Fibroblast of mammary gland (primary cell): ENCODE measurements around the gene ORC4.

Source experiments
- DNase-seq: peaks from one replicate; pipeline ENCODE4 v3.0.0-alpha.2; 2010; ENCODE audit warnings: low read depth
- H3K4me3 ChIP-seq: 2 replicates; pipeline ENCODE4 v1.5.1; 2011; ENCODE audit warnings: low read depth, mild to moderate bottlenecking, low read length, moderate library complexity; ENCODE audit not compliant: control insufficient read depth
- TF ChIP-seq, protein P1 (sequence below): conservative IDR thresholded peaks from 2 replicates; pipeline ENCODE4 v1.5.1; 2011; ENCODE audit warnings: low read depth, low read length, inconsistent platforms; ENCODE audit not compliant: control insufficient read depth, insufficient read depth

Gene ORC4

DNA sequence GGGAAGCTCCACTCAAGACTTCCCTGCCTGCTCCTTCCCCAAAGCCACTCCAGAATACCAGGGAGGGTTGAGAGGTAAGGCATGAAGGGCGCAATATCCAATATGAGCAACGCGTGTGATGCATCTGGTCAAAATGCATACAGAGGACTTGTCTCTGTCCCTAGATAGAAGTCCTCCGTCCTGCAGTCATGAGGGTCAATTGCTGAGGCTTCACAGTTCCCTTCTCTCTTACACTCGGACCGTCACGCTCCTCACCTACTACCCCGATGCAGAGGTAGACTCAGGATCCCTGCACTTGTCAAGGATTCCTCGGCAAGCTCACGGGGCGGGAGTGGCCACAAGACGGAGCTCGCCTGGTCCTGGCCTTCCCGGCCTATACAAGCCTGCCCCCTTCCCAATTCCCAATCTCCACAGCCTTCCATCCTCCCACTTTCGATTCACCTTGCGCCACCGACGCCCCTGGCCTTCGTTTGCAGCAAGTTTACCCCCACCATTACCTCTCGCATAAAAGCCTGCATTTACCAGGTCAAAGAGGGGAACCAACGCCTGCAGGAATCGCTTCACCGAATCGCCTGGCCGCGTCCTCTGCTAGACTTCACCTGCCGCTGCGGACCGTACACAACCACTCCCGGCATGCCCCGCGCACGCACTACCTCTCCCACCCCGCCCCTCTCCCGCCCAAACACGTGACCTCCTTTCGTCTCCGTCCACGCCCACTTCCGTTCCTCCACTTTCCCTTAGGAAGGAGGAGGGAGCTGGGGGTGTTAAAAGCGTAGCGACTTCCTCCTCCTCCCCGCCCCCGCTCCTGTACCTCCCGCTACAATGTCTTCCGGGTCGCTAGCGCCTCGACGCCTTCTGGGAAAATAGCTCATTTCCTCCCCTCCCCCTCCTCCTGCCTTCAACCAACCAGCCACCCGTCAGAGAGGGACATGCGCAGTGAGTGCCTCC, at the start of gene ORC4:
ORC4 (minus strand) TSS at position 627 of the 948 bp plus-strand sequence. CDS start 44,779 bp downstream, outside the sequence.
- TF ChIP-seq, protein P1, sequence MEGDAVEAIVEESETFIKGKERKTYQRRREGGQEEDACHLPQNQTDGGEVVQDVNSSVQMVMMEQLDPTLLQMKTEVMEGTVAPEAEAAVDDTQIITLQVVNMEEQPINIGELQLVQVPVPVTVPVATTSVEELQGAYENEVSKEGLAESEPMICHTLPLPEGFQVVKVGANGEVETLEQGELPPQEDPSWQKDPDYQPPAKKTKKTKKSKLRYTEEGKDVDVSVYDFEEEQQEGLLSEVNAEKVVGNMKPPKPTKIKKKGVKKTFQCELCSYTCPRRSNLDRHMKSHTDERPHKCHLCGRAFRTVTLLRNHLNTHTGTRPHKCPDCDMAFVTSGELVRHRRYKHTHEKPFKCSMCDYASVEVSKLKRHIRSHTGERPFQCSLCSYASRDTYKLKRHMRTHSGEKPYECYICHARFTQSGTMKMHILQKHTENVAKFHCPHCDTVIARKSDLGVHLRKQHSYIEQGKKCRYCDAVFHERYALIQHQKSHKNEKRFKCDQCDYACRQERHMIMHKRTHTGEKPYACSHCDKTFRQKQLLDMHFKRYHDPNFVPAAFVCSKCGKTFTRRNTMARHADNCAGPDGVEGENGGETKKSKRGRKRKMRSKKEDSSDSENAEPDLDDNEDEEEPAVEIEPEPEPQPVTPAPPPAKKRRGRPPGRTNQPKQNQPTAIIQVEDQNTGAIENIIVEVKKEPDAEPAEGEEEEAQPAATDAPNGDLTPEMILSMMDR, result peak; percentile 28
- peak; percentile 99 for DNase-seq
- H3K4me3 ChIP-seq, result peak within 1 kb of the TSS; percentile 79

DNA sequence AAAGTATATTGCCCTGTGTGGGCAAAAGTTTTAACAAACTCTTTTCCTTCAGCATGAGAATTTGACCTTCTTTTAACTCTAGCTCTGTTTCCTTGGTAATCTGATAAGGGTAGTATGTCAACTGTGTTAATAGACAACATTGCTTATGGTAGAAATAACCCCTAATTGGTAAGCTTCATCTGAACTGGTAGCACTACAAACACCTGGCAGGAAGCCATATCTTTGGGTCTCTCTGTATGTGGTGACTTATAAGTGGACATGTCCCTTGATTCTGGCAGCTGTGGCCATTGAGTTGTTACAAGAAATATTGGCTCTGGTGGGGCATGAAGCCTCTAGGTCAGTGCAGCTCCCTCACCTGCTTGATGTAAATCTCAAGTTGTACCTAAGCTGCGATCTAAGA, 47.3 kb upstream of the ORC4 start:
- TF ChIP-seq, protein P1, result no peak
- no peak for DNase-seq
- H3K4me3 ChIP-seq, result no peak overlapping the region

DNA sequence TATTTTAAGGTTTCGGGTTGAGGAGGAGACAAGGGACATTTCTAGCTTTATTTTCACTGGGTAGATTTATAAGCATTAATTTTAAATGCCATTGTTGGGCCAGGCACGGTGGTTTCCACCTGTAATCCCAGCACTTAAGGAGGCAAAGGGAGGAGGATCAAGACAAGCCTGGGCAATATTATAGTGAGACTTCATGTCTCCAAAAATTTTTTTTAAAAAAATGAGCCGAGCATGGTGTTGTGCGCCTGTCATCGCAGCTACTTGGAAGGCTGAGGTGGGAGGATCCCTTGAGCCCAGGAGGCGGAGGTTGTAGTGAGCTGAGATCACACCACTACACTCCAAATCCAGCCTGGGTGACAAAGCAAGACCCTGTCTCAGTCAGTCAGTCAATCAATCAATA, 45.4 kb upstream of the ORC4 start:
- DNase-seq, result no peak
- TF ChIP-seq, protein P1, result no peak
- H3K4me3 ChIP-seq, result no peak overlapping the region

DNA sequence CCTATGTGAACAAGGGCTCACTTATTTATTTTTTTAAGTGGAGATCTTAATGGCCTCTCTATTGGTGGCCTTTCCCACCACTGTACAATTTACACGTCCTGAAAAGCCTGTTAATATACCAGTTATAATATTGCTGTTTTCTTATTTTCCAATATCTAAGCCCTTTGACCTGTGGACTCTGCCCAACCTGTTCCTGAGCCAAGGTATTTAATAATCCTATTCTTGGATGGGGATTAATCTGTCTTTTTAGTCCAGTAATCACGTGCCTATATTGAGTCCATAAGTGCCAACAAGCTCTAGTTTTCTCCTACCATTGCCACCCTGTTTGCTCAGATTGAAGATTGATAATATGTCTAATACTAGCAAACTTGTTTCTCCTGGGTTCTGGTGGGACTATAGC, 43.1 kb upstream of the ORC4 start:
- TF ChIP-seq, protein P1, result no peak
- no peak for DNase-seq

DNA sequence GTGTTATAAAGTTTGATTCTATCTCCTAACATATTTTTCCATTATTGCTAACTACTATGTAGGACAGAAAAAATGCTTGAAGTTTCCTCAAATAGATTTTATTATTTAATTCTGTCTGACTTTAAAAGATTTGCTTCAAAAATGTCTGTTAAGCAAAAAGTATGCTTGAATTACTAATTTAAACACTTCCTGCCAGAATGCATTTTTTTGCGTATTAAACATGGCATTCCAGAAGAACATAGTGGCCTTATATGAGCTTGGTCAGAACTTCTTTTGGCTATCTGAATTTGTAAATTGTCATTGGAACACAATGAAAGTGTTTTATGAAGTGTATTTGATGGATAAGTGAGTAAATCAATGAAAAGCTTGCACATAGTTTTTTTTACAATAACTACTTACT, 38.1 kb upstream of the ORC4 start:
- peak; percentile 31 for DNase-seq
- no peak overlapping the region for H3K4me3 ChIP-seq
- TF ChIP-seq, protein P1, result no peak

More for the DNA sequence above, 43.1 kb upstream of the ORC4 start:
- no peak overlapping the region for H3K4me3 ChIP-seq

- TF ChIP-seq, protein P1, result no peak
- H3K4me3 ChIP-seq, result no peak overlapping the region
- no peak for DNase-seq
Observed at GRCh38 chr2:148052687-148053086, 32.1 kb upstream of the ORC4 start.
